Hepatocyte (in vitro differentiated cells): ENCODE measurements around the gene PGGHG.

Experiments
- CTCF ChIP-seq: fragments of 200-600 bp; sonication (generic); IDR thresholded peaks from 2 replicates; pipeline ENCODE4 v1.5.1; 2016; ENCODE audit warnings: antibody characterized with exemption, mild to moderate bottlenecking; ENCODE audit not compliant: poor library complexity
- EZH2 ChIP-seq: fragments of 200-600 bp; sonication (generic); IDR thresholded peaks from 2 replicates; pipeline ENCODE4 v1.6.1; 2016; ENCODE audit warnings: antibody characterized with exemption, mild to moderate bottlenecking, borderline replicate concordance
- EZH2phosphoT487 ChIP-seq: fragments of 200-600 bp; sonication (generic); IDR thresholded peaks from one replicate; pipeline ENCODE4 v1.6.1; 2018; ENCODE audit warnings: antibody characterized with exemption, mild to moderate bottlenecking, low read depth, moderate library complexity; ENCODE audit not compliant: unreplicated experiment, severe bottlenecking

GRCh38 chr11:240315-240714 lies 48.6 kb upstream of the PGGHG start:
- TF ChIP-seq CTCF, result no peak
- TF ChIP-seq EZH2, result no peak
- no peak for TF ChIP-seq EZH2phosphoT487
